PC-9 (cell line): ENCODE measurements around the gene ANTXR2.

ENCODE experiments used
- CTCF ChIP-seq: fragments of 200-600 bp; sonication (generic); conservative IDR thresholded peaks from 2 replicates; pipeline ENCODE4 v1.6.1; 2017; ENCODE audit warnings: mixed run types, antibody characterized with exemption, mild to moderate bottlenecking, moderate library complexity
- EZH2 ChIP-seq: fragments of 200-600 bp; sonication (generic); IDR thresholded peaks from 2 replicates; pipeline ENCODE4 v1.8.0; 2017; ENCODE audit warnings: antibody characterized with exemption, low read depth

- no peak for TF ChIP-seq CTCF
- no peak for TF ChIP-seq EZH2
Measured at GRCh38 chr4:80072744-80073472, at the start of gene ANTXR2.
